PC-3 (cell line): Measurements from ENCODE around the gene VGLL2. TPM values are rescaled to one million over a fixed set of nuclear protein-coding genes. Genes with fewer than 3 reads are reported as not detected.

Source experiments
- ATAC-seq: fragments of 200-7000 bp; cut with Tn5 transposase; 2 replicates; pipeline ENCODE4 v1.9.1; 2020; ENCODE audit warnings: mild to moderate bottlenecking, moderate library complexity
- BruUV-seq: library from RNA; stranded (reverse); fragments of 400-500 nt; replicated peaks from 2 replicates; lab custom pipeline; 2021; lab: Mats Ljungman, UMichigan
- CTCF ChIA-PET: fragments of 300-600 bp; sonication (Branson Sonifier 250); formaldehyde crosslinking; loops from one replicate; lab custom pipeline; 2022; ENCODE audit warnings: antibody characterized with exemption; lab: Charles Lee
- POLR2A ChIA-PET: fragments of 300-600 bp; sonication (Branson Sonifier 250); formaldehyde crosslinking; loops from one replicate; lab custom pipeline; 2022; ENCODE audit warnings: antibody characterized with exemption; ENCODE audit not compliant: unreplicated experiment; lab: Charles Lee
- DNase-seq: peaks from one replicate; pipeline ENCODE4 v3.0.0-alpha.2; 2015
- H2AFZ ChIP-seq: fragments of 300-600 bp; sonication (generic); 2 replicates; pipeline ENCODE4 v1.6.0; 2016; ENCODE audit warnings: antibody characterized with exemption, low read length
- H3F3A ChIP-seq: fragments of 300-600 bp; sonication (generic); one replicate; pipeline ENCODE4 v1.6.0; 2017; ENCODE audit warnings: antibody characterized with exemption, low read length, control low read depth, mild to moderate bottlenecking; ENCODE audit not compliant: unreplicated experiment
- H3K27ac ChIP-seq: fragments of 300-600 bp; sonication (generic); 2 replicates; pipeline ENCODE4 v1.5.1; 2016; ENCODE audit warnings: mild to moderate bottlenecking, low read length
- H3K27me3 ChIP-seq: fragments of 300-600 bp; sonication (generic); 2 replicates; pipeline ENCODE4 v1.6.1; 2016; ENCODE audit warnings: low read length, mixed read lengths
- H3K36me3 ChIP-seq: fragments of 300-600 bp; sonication (generic); 2 replicates; pipeline ENCODE4 v1.6.1; 2016; ENCODE audit warnings: low read depth, mixed run types, low read length, mixed read lengths
- H3K4me1 ChIP-seq: fragments of 300-600 bp; sonication (generic); 2 replicates; pipeline ENCODE4 v1.5.1; 2016; ENCODE audit warnings: low read length; ENCODE audit not compliant: insufficient read depth
- H3K4me2 ChIP-seq: fragments of 300-600 bp; sonication (generic); 2 replicates; pipeline ENCODE4 v1.6.0; 2016; ENCODE audit warnings: low read length
- H3K4me3 ChIP-seq: fragments of 300-600 bp; sonication (generic); 2 replicates; pipeline ENCODE4 v1.5.1; 2016; ENCODE audit warnings: mild to moderate bottlenecking, low read length, mixed read lengths
- H3K79me2 ChIP-seq: fragments of 300-600 bp; sonication (generic); 2 replicates; pipeline ENCODE4 v1.6.1; 2017; ENCODE audit warnings: low read length, mixed read lengths
- H3K9ac ChIP-seq: fragments of 300-600 bp; sonication (generic); 2 replicates; pipeline ENCODE4 v1.6.0; 2016; ENCODE audit warnings: mild to moderate bottlenecking, low read length
- H3K9me2 ChIP-seq: fragments of 300-600 bp; sonication (generic); replicated peaks from 2 replicates; pipeline ENCODE4 v1.6.1; 2016; ENCODE audit warnings: mixed run types, low read length, mixed read lengths
- H3K9me3 ChIP-seq: fragments of 300-600 bp; sonication (generic); 2 replicates; pipeline ENCODE4 v1.6.1; 2016; ENCODE audit warnings: low read length, mixed read lengths
- H4K20me1 ChIP-seq: fragments of 300-600 bp; sonication (generic); 2 replicates; pipeline ENCODE4 v1.6.1; 2016; ENCODE audit warnings: low read length, mixed read lengths
- EZH2 ChIP-seq: fragments of 300-600 bp; sonication (generic); IDR thresholded peaks from one replicate; pipeline ENCODE4 v1.6.1; 2017; ENCODE audit warnings: antibody characterized with exemption, mild to moderate bottlenecking, low read length; ENCODE audit not compliant: unreplicated experiment
- EZH2phosphoT487 ChIP-seq: fragments of 300-600 bp; sonication (generic); IDR thresholded peaks from 2 replicates; pipeline ENCODE4 v1.6.1; 2018; ENCODE audit warnings: mild to moderate bottlenecking, antibody characterized with exemption, low read length, borderline replicate concordance
- intact Hi-C: fragments of 100-400 bp; cut with micrococcal nuclease; formaldehyde crosslinking; loops from 2 replicates; pipeline ENCODE4 v1.9.0; 2023
- total RNA-seq: library from RNA; depleted of rRNA; stranded (reverse); fragments of >200 nt; gene quantifications from 2 replicates; pipeline ENCODE4 v1.2.3, GENCODE V29; 2014
- TF ChIP-seq, protein P1 (sequence below): fragments of 300-600 bp; sonication (generic); conservative IDR thresholded peaks from 2 replicates; pipeline ENCODE4 v1.5.1; 2017; ENCODE audit warnings: antibody characterized with exemption, low read depth, mild to moderate bottlenecking, low read length

Gene VGLL2
- total RNA-seq, 1 experiment from 2014 or later: not detected

DNA sequence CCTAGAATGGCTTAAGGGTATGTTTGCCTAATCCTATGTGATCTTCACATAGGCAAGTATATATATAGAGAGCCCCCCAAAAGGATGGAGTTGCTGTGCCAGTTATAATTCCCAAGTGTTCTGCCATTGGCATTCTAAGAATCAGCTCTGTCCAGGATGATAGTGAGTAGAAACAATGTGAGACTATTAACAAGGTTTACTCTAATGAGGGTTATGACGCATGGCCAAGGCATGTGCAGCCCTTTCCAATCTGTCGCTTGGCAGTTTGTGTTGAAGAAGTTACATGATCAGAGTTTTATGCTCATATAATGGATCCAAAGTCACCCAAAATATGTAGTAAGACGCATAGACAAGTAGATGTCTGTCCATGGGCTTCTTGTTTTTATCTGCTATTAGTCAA, 33.6 kb downstream of the VGLL2 start:
- intact Hi-C loops: no loop called here
- H2AFZ ChIP-seq: no peak overlapping the region
- TF ChIP-seq EZH2phosphoT487 (no peak), EZH2 (no peak)
- TF ChIP-seq, protein P1, sequence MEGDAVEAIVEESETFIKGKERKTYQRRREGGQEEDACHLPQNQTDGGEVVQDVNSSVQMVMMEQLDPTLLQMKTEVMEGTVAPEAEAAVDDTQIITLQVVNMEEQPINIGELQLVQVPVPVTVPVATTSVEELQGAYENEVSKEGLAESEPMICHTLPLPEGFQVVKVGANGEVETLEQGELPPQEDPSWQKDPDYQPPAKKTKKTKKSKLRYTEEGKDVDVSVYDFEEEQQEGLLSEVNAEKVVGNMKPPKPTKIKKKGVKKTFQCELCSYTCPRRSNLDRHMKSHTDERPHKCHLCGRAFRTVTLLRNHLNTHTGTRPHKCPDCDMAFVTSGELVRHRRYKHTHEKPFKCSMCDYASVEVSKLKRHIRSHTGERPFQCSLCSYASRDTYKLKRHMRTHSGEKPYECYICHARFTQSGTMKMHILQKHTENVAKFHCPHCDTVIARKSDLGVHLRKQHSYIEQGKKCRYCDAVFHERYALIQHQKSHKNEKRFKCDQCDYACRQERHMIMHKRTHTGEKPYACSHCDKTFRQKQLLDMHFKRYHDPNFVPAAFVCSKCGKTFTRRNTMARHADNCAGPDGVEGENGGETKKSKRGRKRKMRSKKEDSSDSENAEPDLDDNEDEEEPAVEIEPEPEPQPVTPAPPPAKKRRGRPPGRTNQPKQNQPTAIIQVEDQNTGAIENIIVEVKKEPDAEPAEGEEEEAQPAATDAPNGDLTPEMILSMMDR: no peak
- no peaks in the 10 kb centered on the region for H3K27me3 ChIP-seq
- no peak overlapping the region for H3K9ac ChIP-seq
- H3K36me3 ChIP-seq: no peaks in the 10 kb centered on the region
- H3K4me2 ChIP-seq: no peak overlapping the region
- no peaks in the 10 kb centered on the region for H3K79me2 ChIP-seq
- H3K9me3 ChIP-seq: no peaks in the 10 kb centered on the region
- no peaks in the 10 kb centered on the region for H3K9me2 ChIP-seq
- no peaks in the 10 kb centered on the region for H3F3A ChIP-seq
- H3K4me1 ChIP-seq: no peaks in the 10 kb centered on the region
- ChIA-PET CTCF (no interaction called here), POLR2A (no interaction called here)
- DNase-seq: no peak
- BruUV-seq: no TSS peak
- no peak overlapping the region for H3K27ac ChIP-seq
- H4K20me1 ChIP-seq: no peaks in the 10 kb centered on the region
- H3K4me3 ChIP-seq: no peak overlapping the region
- no peak for ATAC-seq

DNA sequence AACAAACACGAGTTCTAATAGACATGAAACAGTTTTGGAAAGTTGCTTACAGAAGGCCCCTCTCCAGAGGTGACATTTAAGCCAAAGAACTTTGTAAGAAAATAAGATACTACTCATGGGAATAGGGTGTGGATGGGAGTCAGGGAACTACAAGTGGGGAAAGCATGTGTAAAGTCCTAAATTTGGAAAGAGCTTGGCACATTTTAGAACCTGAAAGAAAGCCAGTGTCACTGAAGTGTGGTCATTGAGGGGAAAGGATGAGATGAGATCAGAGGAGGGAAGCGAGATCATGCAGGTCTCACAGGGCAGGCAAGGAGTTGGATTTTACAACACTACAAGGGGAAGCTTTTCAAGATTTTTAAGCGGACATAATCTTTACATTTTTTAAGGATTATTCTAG, 38.0 kb downstream of the VGLL2 start:
- intact Hi-C loops: no loop called here

DNA sequence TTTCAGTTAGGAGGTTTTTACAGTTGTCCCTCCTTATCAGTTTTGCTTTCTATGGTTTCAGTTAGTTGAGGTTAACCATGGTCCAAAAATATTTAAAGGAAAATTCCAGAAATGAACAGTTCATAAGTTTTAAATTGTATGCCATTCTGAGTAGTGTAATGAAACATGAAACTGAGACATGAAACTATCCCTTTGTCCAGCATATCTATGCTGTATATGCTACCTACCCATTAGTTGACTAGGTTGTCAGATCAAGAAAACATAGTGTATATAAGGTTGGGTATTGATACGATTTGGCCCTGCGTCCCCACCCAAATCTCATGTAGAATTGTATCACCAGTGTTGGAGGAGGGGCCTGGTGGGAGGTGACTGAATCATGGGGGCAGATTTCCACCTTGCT, 39.1 kb downstream of the VGLL2 start:
- peaks cover 6% of the 10 kb centered on the region for H3K4me1 ChIP-seq
- ATAC-seq: no peak

More for the DNA sequence above, 38.0 kb downstream of the VGLL2 start:
- no peak for TF ChIP-seq EZH2phosphoT487
- TF ChIP-seq, protein P1: no peak
- no peak for TF ChIP-seq EZH2
- no peaks in the 10 kb centered on the region for H3K36me3 ChIP-seq
- H3F3A ChIP-seq: no peaks in the 10 kb centered on the region
- no peaks in the 10 kb centered on the region for H3K79me2 ChIP-seq
- no peak overlapping the region for H3K4me2 ChIP-seq
- H3K27ac ChIP-seq: no peak overlapping the region
- ChIA-PET CTCF (no interaction called here), POLR2A (no interaction called here)
- H3K9ac ChIP-seq: no peak overlapping the region
- no peak for ATAC-seq
- BruUV-seq: no TSS peak
- no peaks in the 10 kb centered on the region for H3K9me3 ChIP-seq
- no peaks in the 10 kb centered on the region for H3K27me3 ChIP-seq
- H2AFZ ChIP-seq: no peak overlapping the region
- no peak for DNase-seq
- H3K4me3 ChIP-seq: no peak overlapping the region
- H3K4me1 ChIP-seq: no peaks in the 10 kb centered on the region
- no peaks in the 10 kb centered on the region for H3K9me2 ChIP-seq
- H4K20me1 ChIP-seq: no peaks in the 10 kb centered on the region

More for the DNA sequence above, 39.1 kb downstream of the VGLL2 start:
- CTCF ChIA-PET: no interaction called here
- POLR2A ChIA-PET: no interaction called here
- Histone ChIP-seq H4K20me1 (no peaks in the 10 kb centered on the region), H2AFZ (no peak overlapping the region), H3K79me2 (no peaks in the 10 kb centered on the region), H3K4me3 (no peak overlapping the region), H3K9ac (no peak overlapping the region), H3K9me3 (no peaks in the 10 kb centered on the region), H3K36me3 (no peaks in the 10 kb centered on the region), H3F3A (no peaks in the 10 kb centered on the region), H3K9me2 (no peaks in the 10 kb centered on the region), H3K27ac (no peak overlapping the region), H3K4me2 (no peak overlapping the region), H3K27me3 (no peaks in the 10 kb centered on the region)
- no peak for DNase-seq
- no TSS peak for BruUV-seq
- TF ChIP-seq, protein P1: no peak
- TF ChIP-seq EZH2 (no peak), EZH2phosphoT487 (no peak)
- intact Hi-C loops: no loop called here
